Measurements from ENCODE around the gene NIT2. TPM values are rescaled to one million over a fixed set of nuclear protein-coding genes. Genes with fewer than 3 reads are reported as not detected.

Gene NIT2
- total RNA-seq, 2 donors from 2014 or later: 23.5 to 25.9 TPM

GRCh38 chr3:100384733-100385525 is 50.4 kb downstream of the NIT2 start:
- no peak for ATAC-seq
- intact Hi-C loops (cut with DNase I, micrococcal nuclease): no loop called here
- DNase-seq: no peak

- intact Hi-C loops (cut with DNase I, micrococcal nuclease): no loop called here
- DNase-seq: no peak
- no peak for ATAC-seq
Observed at GRCh38 chr3:100386437-100387074, 52.0 kb downstream of the NIT2 start.

GRCh38 chr3:100389025-100389424 is 54.5 kb downstream of the NIT2 start:
- intact Hi-C loops (cut with DNase I, micrococcal nuclease): no loop called here
- ATAC-seq (no peak), DNase-seq (no peak)

GRCh38 chr3:100395679-100396431 is 61.3 kb downstream of the NIT2 start:
- DNase-seq (no peak), ATAC-seq (peak; percentile 94)
- intact Hi-C loops (cut with DNase I, micrococcal nuclease): no loop called here

GRCh38 chr3:100396967-100397366 is 62.4 kb downstream of the NIT2 start:
- DNase-seq: no peak
- intact Hi-C loops (cut with DNase I, micrococcal nuclease): no loop called here
- ATAC-seq: no peak

GRCh38 chr3:100399341-100400071 is 64.9 kb downstream of the NIT2 start:
- ATAC-seq (no peak), DNase-seq (peak in 1 of 2 donors; percentile 7)
- intact Hi-C loops (cut with DNase I, micrococcal nuclease): no loop called here

GRCh38 chr3:100400419-100400779 is 65.8 kb downstream of the NIT2 start:
- peak in 1 of 2 donors; percentile 32 for DNase-seq
- intact Hi-C loops (cut with DNase I, micrococcal nuclease): no loop called here
- peak; percentile 14 for ATAC-seq

- ATAC-seq (peak; percentile 96), DNase-seq (peak; percentile 98 to 100)
- intact Hi-C loops (cut with DNase I, micrococcal nuclease): no loop called here
Observed at GRCh38 chr3:100400780-100401673, 66.5 kb downstream of the NIT2 start, which contains the start of the genes LNP1 and TOMM70. TSS of gene LNP1 (plus strand) at chr3:100401539. CDS start at chr3:100429730, 28,191 bp downstream. TSS of gene TOMM70 (minus strand) at chr3:100401089. CDS start at chr3:100400949, 140 bp downstream.

- DNase-seq: peak; percentile 28 to 53
- no peak for ATAC-seq
- intact Hi-C loops (cut with DNase I, micrococcal nuclease): no loop called here
Observed at GRCh38 chr3:100401674-100402041, 67.1 kb downstream of the NIT2 start.

- no peak for ATAC-seq
- no peak for DNase-seq
- intact Hi-C loops (cut with DNase I, micrococcal nuclease): no loop called here
Observed at GRCh38 chr3:100402256-100402655, 67.7 kb downstream of the NIT2 start.

GRCh38 chr3:100402891-100403290 is 68.3 kb downstream of the NIT2 start:
- no peak for ATAC-seq
- no peak for DNase-seq
- intact Hi-C loops (cut with DNase I, micrococcal nuclease): no loop called here

GRCh38 chr3:100403362-100404249 is 69.0 kb downstream of the NIT2 start:
- ATAC-seq (no peak), DNase-seq (no peak)
- intact Hi-C loops (cut with DNase I, micrococcal nuclease): no loop called here

- DNase-seq: no peak
- ATAC-seq: no peak
- intact Hi-C loops (cut with DNase I, micrococcal nuclease): no loop called here
Observed at GRCh38 chr3:100404250-100404548, 69.6 kb downstream of the NIT2 start.

GRCh38 chr3:100407164-100407563 is 72.6 kb downstream of the NIT2 start:
- ATAC-seq (no peak), DNase-seq (no peak)
- intact Hi-C loops (cut with DNase I, micrococcal nuclease): no loop called here

GRCh38 chr3:100407977-100408532 is 73.5 kb downstream of the NIT2 start:
- ATAC-seq (no peak), DNase-seq (no peak)
- intact Hi-C loops (cut with DNase I, micrococcal nuclease): no loop called here

Data from left colon (tissue), 2 donors.